BLaER1 (cell line): ENCODE results near the gene ADCY9.
A peak's percentile ranks its signal among the peaks of the same experiment; 100 is the strongest.

Experiments used
- H3K27ac ChIP-seq: shearing (Covaris generic); formaldehyde crosslinking; 2 replicates; pipeline ENCODE4 v1.8.1; 2022
- H3K27me3 ChIP-seq: shearing (Covaris generic); formaldehyde crosslinking; 2 replicates; pipeline ENCODE4 v1.8.1; 2022
- H3K36me3 ChIP-seq: shearing (Covaris generic); formaldehyde crosslinking; 2 replicates; pipeline ENCODE4 v1.8.1; 2022
- H3K4me1 ChIP-seq: shearing (Covaris generic); formaldehyde crosslinking; 2 replicates; pipeline ENCODE4 v1.8.1; 2022
- H3K4me2 ChIP-seq: shearing (Covaris generic); formaldehyde crosslinking; 2 replicates; pipeline ENCODE4 v1.8.1; 2022
- H3K4me3 ChIP-seq: shearing (Covaris generic); formaldehyde crosslinking; 2 replicates; pipeline ENCODE4 v1.8.1; 2022
- H3K9ac ChIP-seq: shearing (Covaris generic); formaldehyde crosslinking; 2 replicates; pipeline ENCODE4 v1.8.1; 2022
- H3K9me3 ChIP-seq: shearing (Covaris generic); formaldehyde crosslinking; 2 replicates; pipeline ENCODE4 v1.8.1; 2022
- H4K20me1 ChIP-seq: shearing (Covaris generic); formaldehyde crosslinking; 2 replicates; pipeline ENCODE4 v1.8.1; 2022
- Cebpa-rat ChIP-seq: shearing (Covaris generic); IDR thresholded peaks from 2 replicates; pipeline ENCODE4 v1.8.1; 2022

Gene ADCY9

DNA sequence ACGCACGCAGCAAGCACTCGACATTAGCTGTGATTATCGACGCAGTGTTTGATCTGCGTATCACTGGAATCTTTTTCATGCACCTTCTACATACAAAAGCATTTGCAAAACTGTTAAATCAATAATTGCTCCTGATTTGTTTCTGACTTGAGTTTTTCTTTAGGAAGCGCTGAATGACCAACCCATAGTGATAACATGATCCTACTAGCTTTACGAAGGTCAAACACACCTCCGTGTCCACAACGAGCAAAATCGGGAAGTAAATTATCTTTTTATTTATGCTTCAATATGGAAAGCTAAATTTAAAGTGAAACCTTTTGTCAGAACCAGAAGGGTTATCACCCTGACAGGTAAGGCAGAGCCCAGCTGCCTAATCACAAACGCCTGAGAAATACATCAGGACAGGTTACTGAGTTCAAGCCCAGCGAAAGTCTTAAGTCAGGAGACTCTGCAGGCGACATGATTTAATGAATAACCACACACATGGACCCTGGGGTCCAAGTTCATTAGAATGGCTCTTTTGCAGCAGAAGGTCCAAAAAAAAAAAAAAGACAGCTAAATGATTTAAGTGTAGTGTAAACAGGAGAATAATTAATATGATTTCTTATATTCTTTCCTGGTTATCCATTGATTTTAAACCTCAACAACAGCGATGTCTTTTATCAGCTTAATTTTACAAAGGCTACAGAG is 104.2 kb downstream of the ADCY9 start:
- H4K20me1 ChIP-seq: peaks cover 87% of the 10 kb centered on the region
- H3K4me3 ChIP-seq: no peak overlapping the region
- no peaks in the 10 kb centered on the region for H3K27me3 ChIP-seq
- H3K9ac ChIP-seq: peak overlapping the region; percentile 37; the same call in 1 of the 2 replicates
- H3K9me3 ChIP-seq: no peaks in the 10 kb centered on the region
- H3K4me1 ChIP-seq: peaks cover 58% of the 10 kb centered on the region
- H3K4me2 ChIP-seq: peak overlapping the region; percentile 45
- 0 out of 2 replicates have a peak overlapping the region, but pooled peaks have one; percentile 61 for H3K27ac ChIP-seq
- no peak for TF ChIP-seq Cebpa-rat
- peaks cover 47% of the 10 kb centered on the region for H3K36me3 ChIP-seq

DNA sequence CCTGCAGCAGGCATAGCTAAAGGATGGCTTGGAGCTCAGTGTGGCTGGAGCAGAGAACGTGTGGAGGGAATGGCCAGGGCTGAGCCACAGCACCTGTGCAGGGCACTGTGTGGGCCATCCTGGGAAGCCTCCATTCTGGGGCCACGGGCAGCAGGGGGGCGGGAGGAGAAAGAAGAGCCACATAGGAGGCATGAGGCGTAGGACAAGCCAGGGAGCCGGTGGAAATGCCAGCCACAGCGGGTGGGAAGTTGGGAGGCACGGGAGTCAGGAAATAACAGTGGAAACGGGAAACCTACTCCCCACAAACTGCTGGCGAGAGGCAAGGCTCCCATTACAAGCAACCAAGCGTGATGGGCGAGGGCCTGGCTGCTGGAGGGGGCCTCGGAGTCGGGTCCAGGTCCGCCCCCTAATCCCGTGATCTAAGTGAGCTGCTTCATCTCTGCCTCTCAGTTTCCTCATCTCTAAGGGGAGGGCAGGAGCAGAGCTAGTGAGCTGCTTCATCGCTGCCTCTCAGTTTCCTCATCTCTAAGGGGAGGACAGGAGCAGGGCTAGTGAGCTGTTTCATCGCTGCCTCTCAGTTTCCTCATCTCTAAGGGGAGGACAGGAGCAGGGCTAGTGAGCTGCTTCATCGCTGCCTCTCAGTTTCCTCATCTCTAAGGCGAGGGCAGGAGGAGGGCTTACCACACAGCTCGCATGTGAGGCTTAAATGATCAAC is 104.9 kb downstream of the ADCY9 start:
- H3K4me2 ChIP-seq: peak overlapping the region; percentile 45

DNA sequence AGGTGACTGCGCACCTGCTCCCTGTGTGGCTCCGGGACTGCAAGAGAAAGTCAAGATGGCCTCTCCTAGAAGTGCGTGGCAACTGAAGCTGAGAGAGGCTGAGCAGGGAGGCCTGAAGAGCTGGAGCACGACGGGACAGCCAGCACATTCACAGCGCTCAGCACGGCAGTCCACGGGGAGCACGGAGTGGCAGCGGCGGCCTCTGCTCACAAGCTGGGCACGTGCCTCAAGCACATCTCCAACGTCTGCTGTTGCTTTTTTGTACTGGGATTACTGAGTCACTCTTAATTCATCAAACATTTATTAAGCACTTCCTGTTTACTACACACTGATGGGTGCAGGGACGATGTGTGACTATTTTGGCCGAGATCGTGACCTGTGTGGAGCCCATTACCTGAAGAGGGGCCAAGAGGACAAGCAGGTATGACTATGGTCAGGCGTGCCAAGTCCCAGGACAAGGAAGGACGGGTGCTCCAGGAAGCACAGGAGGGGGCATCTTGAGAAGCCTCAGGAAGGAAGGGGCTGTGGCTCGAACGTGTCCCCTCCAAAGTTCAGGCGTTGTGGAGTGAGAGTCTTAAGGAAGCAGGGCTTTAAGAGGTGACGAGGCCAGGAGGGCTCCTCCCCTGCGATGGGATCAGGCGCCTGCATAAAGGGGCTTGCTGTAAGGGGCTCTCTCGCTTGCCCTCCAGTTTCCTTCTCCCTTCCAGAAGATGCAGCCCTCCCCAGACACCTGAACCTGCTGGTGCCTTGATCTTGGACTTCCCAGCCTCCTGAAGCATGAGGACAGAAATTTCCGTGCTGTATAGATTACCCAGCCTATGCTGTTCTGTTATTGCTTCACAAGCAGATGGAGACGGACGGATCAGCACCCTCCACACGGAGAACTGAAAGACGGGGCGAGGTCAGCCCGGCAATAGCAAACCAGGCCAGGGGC is 105.8 kb downstream of the ADCY9 start:
- no peak overlapping the region for H3K4me3 ChIP-seq
- peak overlapping the region; percentile 61 for H3K27ac ChIP-seq
- peaks cover 87% of the 10 kb centered on the region for H4K20me1 ChIP-seq
- no peaks in the 10 kb centered on the region for H3K9me3 ChIP-seq
- H3K9ac ChIP-seq: no peak overlapping the region
- peaks cover 61% of the 10 kb centered on the region for H3K36me3 ChIP-seq
- H3K27me3 ChIP-seq: no peaks in the 10 kb centered on the region
- H3K4me1 ChIP-seq: peaks cover 57% of the 10 kb centered on the region
- peak overlapping the region; percentile 45 for H3K4me2 ChIP-seq
- TF ChIP-seq Cebpa-rat: no peak

More for the DNA sequence above, 104.9 kb downstream of the ADCY9 start:
- no peak for TF ChIP-seq Cebpa-rat
- H3K9me3 ChIP-seq: no peaks in the 10 kb centered on the region
- H3K27me3 ChIP-seq: no peaks in the 10 kb centered on the region
- peaks cover 57% of the 10 kb centered on the region for H3K4me1 ChIP-seq
- peaks cover 54% of the 10 kb centered on the region for H3K36me3 ChIP-seq
- no peak overlapping the region for H3K4me3 ChIP-seq
- H4K20me1 ChIP-seq: peaks cover 87% of the 10 kb centered on the region
- peak overlapping the region; percentile 61 for H3K27ac ChIP-seq
- peak overlapping the region; percentile 37; the same call in 1 of the 2 replicates for H3K9ac ChIP-seq

- no peak overlapping the region for H3K4me3 ChIP-seq
- H3K4me2 ChIP-seq: no peak overlapping the region; the same call in 1 of the 2 replicates
- no peak overlapping the region for H3K9ac ChIP-seq
- no peaks in the 10 kb centered on the region for H3K9me3 ChIP-seq
- no peaks in the 10 kb centered on the region for H3K27me3 ChIP-seq
- peaks cover 99% of the 10 kb centered on the region for H4K20me1 ChIP-seq
- no peak overlapping the region for H3K27ac ChIP-seq
- TF ChIP-seq Cebpa-rat: no peak
- H3K4me1 ChIP-seq: peaks cover 67% of the 10 kb centered on the region
- peaks cover 70% of the 10 kb centered on the region for H3K36me3 ChIP-seq
These were observed 107.1 kb downstream of the ADCY9 start for GRCh38 chr16:4009177-4009576.

DNA sequence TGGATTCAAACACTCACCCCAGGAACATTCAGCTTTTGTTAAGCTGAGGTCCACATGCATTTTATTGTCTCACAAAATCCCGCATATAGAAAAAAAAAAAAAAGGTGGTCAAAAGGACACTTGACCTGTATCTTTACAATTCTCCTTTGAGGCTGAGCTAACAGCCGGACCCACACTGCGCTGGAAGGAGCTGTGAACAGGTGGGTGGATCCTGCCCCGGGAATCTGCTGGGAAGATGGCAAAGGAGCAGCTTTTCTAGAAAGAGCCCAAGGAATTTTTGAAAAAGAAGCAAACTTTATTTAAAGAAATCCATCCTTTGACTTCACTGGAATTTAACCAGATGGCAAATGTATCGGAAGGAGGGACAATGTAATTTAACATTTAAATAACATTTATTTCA is 108.1 kb downstream of the ADCY9 start:
- no peak for TF ChIP-seq Cebpa-rat
- no peak overlapping the region for H3K4me3 ChIP-seq
- no peak overlapping the region for H3K4me2 ChIP-seq
- H3K36me3 ChIP-seq: peaks cover 79% of the 10 kb centered on the region
- H3K4me1 ChIP-seq: peaks cover 77% of the 10 kb centered on the region
- H3K27me3 ChIP-seq: no peaks in the 10 kb centered on the region
- no peak overlapping the region for H3K9ac ChIP-seq
- no peaks in the 10 kb centered on the region for H3K9me3 ChIP-seq
- no peak overlapping the region for H3K27ac ChIP-seq
- peaks cover 99% of the 10 kb centered on the region for H4K20me1 ChIP-seq

DNA sequence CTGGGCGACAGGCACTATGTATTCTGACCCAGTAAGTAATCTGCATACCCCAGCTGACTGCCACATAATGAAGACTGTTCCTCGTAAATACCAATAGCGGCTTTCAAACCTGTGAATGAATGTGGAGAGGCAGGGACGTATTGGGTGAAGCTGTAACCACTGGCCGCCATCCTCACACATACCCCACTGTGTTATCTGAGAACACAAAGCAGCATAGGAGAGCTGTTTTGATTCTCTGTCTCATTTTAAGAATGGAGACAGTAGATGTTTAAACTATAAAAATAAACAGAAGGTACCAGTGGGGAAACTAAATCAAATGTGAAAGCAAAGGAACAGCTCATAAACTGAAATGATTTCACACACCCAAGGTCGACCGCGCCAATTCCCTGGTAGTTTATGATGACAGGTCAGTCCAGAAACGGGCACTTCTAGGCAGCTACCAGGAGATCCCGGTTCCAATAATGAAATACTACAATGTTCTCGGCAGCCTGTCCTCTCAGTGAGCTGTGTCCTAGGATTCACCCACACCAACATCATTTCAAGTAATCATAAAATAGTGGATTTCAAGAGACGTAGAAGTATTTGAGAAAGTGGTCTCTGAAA is 109.7 kb downstream of the ADCY9 start:
- H3K9me3 ChIP-seq: no peaks in the 10 kb centered on the region
- peaks cover 97% of the 10 kb centered on the region for H4K20me1 ChIP-seq
- peaks cover 75% of the 10 kb centered on the region for H3K4me1 ChIP-seq
- H3K27ac ChIP-seq: 0 out of 2 replicates have a peak overlapping the region, but pooled peaks have one; percentile 51
- H3K36me3 ChIP-seq: peaks cover 86% of the 10 kb centered on the region
- H3K9ac ChIP-seq: no peak overlapping the region
- no peak overlapping the region for H3K4me3 ChIP-seq
- no peaks in the 10 kb centered on the region for H3K27me3 ChIP-seq
- TF ChIP-seq Cebpa-rat: no peak
- peak overlapping the region; percentile 24; the same call in 1 of the 2 replicates for H3K4me2 ChIP-seq

- H4K20me1 ChIP-seq: peaks cover 97% of the 10 kb centered on the region
- peaks cover 86% of the 10 kb centered on the region for H3K36me3 ChIP-seq
- no peak for TF ChIP-seq Cebpa-rat
These were observed 110.5 kb downstream of the ADCY9 start for GRCh38 chr16:4005731-4006130.

GRCh38 chr16:4005281-4005680 is 111.0 kb downstream of the ADCY9 start:
- peaks cover 75% of the 10 kb centered on the region for H3K4me1 ChIP-seq
- no peak overlapping the region for H3K4me2 ChIP-seq
- H3K9ac ChIP-seq: no peak overlapping the region
- TF ChIP-seq Cebpa-rat: no peak
- H4K20me1 ChIP-seq: peaks cover 97% of the 10 kb centered on the region
- H3K4me3 ChIP-seq: no peak overlapping the region
- no peaks in the 10 kb centered on the region for H3K9me3 ChIP-seq
- H3K27me3 ChIP-seq: no peaks in the 10 kb centered on the region
- H3K36me3 ChIP-seq: peaks cover 81% of the 10 kb centered on the region
- H3K27ac ChIP-seq: no peak overlapping the region; the same call in 1 of the 2 replicates

More at GRCh38 chr16:4005731-4006130, 110.5 kb downstream of the ADCY9 start:
- peaks cover 75% of the 10 kb centered on the region for H3K4me1 ChIP-seq
- peak overlapping the region; percentile 51; the same call in 1 of the 2 replicates for H3K27ac ChIP-seq
- H3K9ac ChIP-seq: no peak overlapping the region
- no peaks in the 10 kb centered on the region for H3K27me3 ChIP-seq
- no peaks in the 10 kb centered on the region for H3K9me3 ChIP-seq
- H3K4me2 ChIP-seq: peak overlapping the region; percentile 24; the same call in 1 of the 2 replicates
- H3K4me3 ChIP-seq: no peak overlapping the region

DNA sequence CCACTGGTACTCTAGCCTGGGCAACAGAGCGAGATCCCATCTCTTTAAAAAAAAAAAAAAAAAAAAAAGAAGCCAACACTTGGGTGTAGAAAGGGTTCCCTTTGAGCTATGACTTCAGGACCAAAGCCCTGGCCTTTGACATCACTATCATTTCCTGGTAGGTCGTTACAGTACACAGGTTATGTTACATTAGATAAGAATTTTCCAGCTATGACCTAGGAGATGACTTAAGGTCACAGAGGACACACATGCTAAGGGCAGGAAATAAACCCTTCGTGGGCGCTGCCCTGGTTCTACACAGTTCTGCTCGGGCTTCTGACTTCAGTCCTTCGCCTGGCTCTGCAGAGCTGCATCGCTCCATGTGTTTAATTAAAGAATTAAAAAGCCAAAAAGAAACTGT is 112.0 kb downstream of the ADCY9 start:
- TF ChIP-seq Cebpa-rat: no peak
- H3K4me3 ChIP-seq: no peak overlapping the region
- H3K9ac ChIP-seq: no peak overlapping the region
- no peaks in the 10 kb centered on the region for H3K9me3 ChIP-seq
- H3K36me3 ChIP-seq: peaks cover 77% of the 10 kb centered on the region
- peak overlapping the region; percentile 41; the same call in 1 of the 2 replicates for H3K4me2 ChIP-seq
- H3K4me1 ChIP-seq: peaks cover 75% of the 10 kb centered on the region
- H3K27me3 ChIP-seq: no peaks in the 10 kb centered on the region
- H3K27ac ChIP-seq: no peak overlapping the region
- H4K20me1 ChIP-seq: peaks cover 97% of the 10 kb centered on the region
